ENCODE results near the gene MRM1.
A peak's percentile ranks its signal among the peaks of the same experiment; 100 is the strongest.
"Not testable (repeated sequence)": the region's sequence is repeated elsewhere in the genome, so short reads cannot be mapped to it uniquely, and the experiment has no call there.

Gene MRM1

DNA sequence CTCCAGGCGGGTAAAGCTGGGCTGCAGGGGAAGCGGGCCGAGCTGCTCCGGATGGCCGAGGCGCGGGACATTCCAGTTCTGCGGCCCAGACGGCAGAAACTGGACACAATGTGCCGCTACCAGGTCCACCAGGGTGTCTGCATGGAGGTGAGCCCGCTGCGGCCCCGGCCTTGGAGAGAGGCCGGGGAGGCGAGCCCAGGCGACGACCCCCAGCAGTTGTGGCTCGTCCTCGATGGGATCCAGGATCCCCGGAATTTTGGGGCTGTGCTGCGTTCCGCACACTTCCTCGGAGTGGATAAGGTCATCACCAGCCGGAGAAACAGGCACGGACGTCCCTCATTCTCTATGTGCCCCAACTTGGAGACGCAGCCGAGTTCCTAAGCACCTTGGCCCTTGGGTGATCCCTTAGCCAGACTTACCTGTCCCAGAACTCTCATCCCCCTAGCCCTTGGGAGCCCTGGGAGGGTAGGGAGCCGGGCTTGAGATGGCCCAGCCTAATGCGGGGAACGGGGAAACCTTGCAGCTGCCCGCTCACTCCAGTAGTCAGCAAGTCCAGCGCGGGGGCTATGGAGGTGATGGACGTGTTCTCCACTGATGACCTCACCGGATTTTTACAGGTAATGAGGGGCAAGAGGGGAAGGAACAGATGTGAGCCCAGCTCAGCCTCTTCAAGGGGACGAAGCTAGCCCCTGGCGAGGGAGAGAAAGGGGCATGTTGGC lies 806 bp downstream of the MRM1 start:
- DNase-seq (ENCODE audit: low read depth), result no peak

- DNase-seq (ENCODE audit: low read depth), result peak; percentile 30
Measured at GRCh38 chr17:36602924-36603384, 1.6 kb downstream of the MRM1 start.

DNA sequence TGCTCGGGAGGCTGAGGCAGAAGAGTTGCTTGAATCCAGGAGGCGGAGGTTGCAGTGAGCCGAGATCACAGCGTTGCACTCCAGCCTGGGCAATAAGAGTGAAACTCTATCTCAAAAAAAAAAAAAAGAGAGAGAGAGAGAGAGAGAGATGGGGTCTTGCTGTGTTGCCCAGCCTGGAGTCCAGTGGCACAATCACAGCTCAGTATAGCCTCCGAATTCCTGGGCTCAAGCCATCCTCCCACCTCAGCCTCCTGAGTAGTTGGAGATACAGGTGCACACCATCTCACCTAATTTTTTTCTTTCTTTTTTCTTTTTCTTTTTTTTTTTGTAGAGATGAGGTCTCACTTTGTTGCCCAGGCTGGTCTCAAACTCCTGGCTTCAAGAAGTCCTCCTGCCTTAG lies 3.6 kb downstream of the MRM1 start:
- not testable (repeated sequence) for DNase-seq (ENCODE audit: low read depth)

GRCh38 chr17:36608280-36608679 lies 6.9 kb downstream of the MRM1 start:
- DNase-seq (ENCODE audit: low read depth), result no peak

DNA sequence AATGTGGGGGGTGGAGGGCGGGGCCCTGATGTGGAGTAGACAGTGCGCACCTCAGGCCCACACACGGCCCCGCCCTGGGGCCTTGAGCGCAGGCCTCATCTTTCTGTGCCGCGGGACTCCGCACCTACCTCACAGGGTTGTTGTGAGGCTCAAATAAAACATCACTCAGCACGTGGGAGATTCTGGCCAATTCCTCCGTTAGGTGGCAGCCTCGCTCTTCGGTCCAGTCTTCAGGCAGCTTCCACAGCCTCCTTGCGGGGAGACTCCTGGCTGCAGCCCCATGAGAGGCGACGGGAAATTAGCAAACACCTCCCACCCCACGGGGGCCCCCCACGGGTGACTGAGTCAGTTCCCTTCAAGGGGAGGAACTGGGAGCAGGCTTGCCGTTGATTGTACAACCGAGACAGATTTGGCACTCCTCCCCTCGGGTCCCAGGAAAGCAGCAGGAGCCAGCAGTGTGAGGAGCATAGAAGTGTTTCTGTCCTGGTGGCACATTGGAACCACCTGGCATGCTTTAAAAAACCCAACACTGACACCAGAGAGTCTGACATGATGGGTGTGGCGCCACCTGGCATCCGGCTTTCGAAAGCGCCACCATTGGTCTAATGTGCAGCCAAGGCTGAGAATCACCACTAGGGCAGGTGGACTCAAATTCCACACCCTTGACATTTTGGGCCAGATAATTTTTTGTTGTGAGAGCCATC lies 7.6 kb downstream of the MRM1 start:
- DNase-seq (ENCODE audit: low read depth), result no peak

DNA sequence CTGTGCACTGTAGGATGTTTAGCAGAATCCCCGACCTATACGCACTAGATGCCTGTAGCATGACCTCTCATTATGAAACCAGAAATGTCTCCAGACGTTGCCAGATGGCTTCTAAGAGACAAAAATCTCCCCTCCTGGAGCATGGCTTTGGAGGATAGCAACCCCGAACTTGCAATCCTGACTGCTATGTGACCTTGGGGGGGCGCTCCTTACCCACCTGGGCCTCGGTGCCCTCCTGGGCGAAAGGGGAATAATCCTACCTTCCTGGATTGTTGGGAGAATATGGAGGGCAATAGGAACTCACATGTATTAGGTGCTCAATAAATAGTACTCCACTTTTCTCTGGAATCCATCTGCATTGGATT lies 8.1 kb downstream of the MRM1 start:
- no peak for DNase-seq (ENCODE audit: low read depth)

DNA sequence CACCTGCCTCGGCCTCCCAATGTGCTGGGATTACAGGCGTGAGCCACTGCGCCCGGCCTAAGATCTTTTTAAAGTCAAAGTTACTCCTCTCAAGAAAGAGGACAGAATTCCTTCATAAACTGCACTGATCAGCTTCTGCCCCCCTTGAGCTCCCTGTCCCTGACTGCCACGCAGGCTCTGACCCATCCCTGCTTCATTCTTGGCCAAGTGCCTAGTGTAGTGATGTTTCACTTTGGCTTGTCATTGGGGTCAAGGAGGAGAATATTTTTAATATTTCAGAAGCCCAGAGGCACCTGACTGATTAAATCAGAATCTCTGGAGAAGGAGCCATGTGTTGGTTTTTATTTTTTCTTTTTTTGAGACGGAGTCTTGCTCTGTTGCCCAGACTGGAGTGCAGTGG lies 9.1 kb downstream of the MRM1 start:
- no peak for DNase-seq (ENCODE audit: low read depth)

DNA sequence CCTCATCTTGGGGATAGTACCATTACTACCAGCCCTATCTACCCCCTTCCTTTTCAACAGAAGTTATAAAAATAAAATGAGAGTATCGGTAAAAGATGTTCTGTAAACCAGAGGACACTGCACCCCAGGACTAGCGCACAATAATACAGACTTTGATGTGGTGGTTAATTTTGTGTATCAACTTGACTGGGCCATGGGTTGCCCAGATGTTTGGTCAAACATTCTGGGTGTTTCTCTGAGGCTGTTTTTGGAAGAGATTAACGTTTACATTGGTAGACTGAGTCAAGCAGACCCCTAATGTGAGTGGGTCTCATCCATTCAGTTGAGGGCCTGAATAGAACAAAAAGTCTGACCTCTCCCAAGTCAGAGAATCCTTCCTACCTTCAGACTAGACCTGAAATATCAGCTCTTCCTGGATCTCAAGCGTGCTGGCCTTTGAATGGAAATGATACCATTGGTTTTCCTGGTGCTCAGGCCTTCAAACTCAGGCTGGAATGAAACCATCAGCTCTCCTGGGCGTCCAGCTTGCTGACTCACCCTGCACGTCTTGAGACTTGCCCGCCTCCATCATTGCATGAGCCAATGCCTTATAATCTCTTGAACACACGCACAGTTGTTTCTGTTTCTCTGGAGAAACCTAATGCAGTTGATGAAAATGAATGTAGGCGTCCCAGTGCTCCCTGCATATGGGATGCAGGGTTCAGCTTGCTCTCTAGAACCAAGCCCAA lies 10.1 kb downstream of the MRM1 start:
- DNase-seq (ENCODE audit: low read depth), result no peak

DNA sequence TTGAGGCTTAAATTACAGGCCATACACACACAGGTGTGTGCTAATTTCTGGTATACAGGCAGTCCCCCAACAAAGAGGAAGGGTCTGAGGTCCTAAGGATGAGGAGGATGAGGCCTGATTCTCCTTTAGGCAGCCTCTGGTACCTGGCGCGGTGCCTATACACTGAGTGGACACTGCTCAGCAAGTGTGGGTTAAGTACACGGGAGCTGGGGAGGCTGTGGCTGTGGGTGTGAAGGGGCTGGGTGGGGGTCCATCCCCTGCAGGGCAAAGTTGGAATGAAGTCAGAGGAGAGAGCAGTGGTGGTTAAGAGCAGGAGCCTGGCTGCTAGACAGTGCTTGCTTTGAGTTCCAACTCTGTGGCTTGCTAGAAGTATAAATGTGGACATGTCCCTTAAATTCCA lies 10.9 kb downstream of the MRM1 start:
- DNase-seq (ENCODE audit: low read depth), result no peak

DNA sequence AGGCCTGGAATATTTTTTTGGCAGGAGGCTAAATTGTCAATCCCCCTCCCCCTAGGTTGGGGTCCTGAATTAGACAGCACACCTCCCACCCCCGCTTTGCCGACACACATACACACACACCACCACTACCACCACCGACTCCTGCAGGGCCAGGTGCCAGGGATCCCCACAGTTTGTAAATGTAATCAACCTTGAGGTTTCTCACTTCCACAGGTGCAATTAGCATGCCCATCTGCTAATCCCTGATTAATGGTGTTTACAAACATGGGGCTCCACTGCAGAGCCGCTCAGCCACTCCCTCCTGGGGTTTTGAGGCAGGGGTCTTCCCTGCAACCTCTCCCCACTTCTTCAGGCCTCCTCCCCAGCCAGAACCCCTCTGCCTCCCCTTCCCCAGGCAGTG lies 11.8 kb downstream of the MRM1 start:
- DNase-seq (ENCODE audit: low read depth), result no peak

DNA sequence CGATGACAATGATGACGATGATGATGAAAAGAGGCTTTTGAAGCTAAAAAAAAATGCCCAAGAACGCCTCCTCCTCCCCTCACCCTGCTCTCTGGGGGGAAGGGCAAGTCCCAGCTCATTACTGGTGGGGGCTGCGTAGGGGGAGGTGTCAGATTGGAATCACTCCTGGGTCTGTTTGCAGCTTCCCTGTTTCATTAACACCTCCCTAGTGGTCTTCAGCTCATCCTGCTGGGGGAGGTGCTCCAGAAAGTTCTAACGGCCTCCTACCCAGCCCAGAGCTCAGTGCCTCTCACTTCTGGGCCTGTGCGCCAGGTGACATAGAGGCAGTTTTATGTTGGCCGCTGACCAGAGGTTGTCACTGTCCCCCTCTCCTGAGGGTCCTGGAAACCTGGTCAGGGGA lies 12.7 kb downstream of the MRM1 start:
- DNase-seq (ENCODE audit: low read depth), result no peak

DNA sequence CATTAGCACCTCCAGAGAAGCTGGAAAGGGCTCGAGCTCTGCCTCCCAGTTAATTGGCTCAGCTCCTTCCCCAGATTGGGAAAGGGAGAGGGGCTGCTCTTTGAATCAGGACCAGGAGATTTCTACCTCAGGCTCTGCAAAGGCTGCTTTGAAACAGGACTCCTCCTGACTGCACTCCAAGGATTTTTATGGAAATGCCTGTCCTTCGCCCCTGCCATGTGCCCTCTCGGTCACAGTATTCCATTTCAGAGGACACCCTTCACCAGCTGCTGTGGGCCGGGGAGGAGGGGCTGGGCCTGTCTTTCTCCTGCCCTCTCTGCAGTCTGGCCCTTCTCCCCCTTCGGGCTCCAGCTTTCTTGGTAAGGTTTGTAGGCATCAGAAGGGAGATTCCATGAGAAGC lies 13.6 kb downstream of the MRM1 start:
- DNase-seq (ENCODE audit: low read depth), result no peak

DNA sequence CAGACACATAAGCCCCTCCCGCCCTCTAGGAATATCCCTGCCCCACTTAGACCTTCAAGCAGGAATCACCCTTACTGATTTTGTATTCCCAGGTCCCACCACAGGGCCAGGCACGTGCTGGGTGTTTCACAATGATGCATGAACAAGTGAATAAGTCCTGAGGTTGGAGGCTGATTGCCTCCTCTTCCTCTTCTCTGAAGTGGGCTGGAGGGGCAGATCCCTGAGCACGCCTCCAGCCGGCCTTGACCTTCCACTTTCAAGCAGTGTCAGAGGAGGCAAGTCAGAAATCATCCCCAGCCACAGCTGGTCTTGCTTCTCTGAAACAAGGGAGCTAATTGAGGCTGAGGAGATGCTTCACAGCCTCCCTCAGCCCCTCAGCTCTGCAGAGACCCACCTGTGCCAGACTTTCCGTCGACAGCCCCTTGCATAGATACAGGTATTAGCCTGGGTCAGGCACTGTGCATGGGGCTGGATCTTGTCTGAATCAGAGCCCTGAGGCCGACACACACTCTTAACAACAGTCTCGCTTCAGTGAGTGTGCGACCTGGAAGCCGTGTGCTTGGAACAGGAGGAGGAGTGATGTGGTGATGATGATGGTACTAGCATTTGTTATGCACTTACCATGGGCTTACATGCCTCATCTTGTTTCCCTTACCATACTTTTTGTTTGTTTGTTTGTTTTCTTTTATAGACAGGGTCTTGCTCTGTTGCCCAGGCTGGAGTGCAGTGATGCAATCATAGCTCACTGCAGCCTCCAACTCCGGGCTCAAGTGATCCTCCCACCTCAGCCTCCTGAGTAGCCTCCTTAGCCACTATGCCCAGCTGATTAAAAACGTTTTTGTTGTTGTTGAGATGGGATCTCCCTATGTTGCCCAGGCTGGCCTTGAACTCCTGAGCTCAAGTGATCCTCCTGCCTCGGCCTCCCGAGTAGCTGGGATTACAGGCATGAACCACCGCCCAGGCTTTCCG lies 15.0 kb downstream of the MRM1 start:
- no peak for DNase-seq (ENCODE audit: low read depth)

DNA sequence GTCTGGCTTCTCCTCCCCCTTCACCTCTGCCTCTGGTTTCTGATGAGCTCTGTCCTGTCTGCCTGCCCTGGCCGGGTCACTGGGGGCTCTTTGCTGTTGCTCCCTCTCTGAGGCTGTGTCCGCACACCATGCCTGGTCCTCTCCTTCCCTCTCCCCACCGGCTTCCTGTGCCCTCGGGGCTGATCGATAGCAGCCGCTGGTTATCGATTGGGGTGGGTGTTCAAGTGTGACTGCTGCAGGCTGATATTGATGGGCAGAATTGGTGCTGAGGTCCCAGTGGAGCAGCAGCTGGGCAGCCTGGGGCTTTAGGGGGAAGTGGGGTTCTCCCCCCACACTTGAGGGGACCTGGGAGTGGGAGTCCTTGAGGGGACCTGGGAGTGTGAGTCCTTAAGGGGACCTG lies 16.4 kb downstream of the MRM1 start:
- no peak for DNase-seq (ENCODE audit: low read depth)

DNA sequence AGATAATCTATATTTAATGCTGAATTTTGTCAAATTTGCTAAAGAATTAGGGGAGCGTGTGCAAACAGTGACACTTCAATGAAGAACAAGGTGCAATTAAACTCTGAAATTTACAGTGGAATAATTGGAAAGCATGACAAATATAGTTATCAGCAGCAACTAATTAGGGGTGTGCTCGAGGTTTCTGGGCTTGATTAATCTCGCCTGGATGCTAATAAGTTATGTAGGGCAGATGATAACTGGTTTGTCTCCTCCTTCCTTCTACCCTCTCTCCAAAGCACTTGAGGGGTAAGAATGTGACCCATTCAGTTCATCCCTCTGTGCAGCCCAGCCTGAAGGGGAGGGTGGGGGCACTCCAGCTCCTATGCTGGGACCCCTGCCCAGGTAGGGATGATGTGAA lies 21.9 kb downstream of the MRM1 start:
- no peak for DNase-seq (ENCODE audit: low read depth)

GRCh38 chr17:36625188-36625587 lies 23.8 kb downstream of the MRM1 start:
- DNase-seq (ENCODE audit: low read depth), result no peak

GRCh38 chr17:36627101-36627500 lies 25.7 kb downstream of the MRM1 start:
- DNase-seq (ENCODE audit: low read depth), result no peak

- no peak for DNase-seq (ENCODE audit: low read depth)
Measured at GRCh38 chr17:36628576-36628975, 27.2 kb downstream of the MRM1 start.

DNA sequence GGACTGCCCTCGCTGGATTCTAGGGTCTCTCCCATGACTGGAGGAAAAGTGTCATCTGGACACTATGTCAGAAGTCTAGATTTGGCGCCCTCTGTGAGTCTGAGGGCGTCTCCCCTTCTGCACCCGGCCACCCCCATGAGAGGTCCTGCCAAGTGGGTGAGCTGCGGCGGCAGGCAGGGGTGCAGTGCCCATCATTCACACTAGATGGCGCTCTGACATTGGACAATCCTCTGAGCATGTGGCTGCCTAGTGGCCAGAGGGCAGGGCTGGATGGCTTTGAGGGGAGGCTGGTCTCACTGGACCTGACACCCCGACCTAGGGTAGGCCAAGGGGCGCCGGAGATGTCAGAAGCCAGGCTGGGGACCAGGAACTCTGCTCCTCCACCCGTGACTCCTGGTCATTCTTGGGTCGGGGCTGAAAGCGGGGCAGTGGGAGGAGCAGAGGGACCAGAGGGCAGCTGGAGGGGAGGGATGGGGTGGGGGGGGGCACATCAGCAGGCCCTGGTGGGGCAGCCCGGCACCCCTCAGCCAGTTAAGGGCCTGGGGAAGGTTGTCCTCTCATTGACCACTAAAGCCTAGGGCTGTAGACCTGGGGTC lies 28.0 kb downstream of the MRM1 start:
- peak; percentile 49 for DNase-seq (ENCODE audit: low read depth)

DNA sequence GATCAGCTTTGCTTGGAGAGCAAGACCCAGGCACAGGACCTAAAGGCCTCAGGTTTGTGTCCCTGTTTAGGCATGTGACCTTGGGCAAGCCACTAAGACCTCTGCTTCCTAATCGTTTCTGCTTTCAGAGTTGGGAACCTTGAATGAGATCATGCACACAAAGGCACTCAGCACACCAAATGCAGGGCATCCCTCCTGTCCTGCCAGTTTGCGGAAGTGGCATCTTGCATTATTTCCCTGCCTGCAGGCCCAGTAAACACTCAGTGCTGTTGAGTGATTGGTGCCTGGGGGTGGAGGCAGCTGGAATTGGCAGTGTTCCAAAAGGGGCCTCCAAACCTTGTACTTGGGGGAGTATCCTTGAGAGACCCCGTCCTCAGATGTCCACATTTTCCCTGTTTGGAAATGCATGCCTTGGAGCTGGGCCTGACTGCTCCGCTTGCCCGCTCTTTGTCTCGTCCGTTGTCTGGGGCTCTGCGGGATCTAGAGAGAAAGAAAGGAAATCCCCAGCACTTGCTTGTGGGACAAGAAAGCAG lies 28.7 kb downstream of the MRM1 start:
- DNase-seq (ENCODE audit: low read depth), result no peak

GRCh38 chr17:36631022-36631421 lies 29.6 kb downstream of the MRM1 start:
- no peak for DNase-seq (ENCODE audit: low read depth)

Data from stimulated activated CD8-positive, alpha-beta memory T cell treated with anti-CD3 and anti-CD28 coated beads, Interleukin-12 subunit alpha, Interleukin-12 subunit beta, amount 100 ng/mL, for 1 hour (primary cell).